ENCODE results near the gene OR2C1.

Gene OR2C1

DNA sequence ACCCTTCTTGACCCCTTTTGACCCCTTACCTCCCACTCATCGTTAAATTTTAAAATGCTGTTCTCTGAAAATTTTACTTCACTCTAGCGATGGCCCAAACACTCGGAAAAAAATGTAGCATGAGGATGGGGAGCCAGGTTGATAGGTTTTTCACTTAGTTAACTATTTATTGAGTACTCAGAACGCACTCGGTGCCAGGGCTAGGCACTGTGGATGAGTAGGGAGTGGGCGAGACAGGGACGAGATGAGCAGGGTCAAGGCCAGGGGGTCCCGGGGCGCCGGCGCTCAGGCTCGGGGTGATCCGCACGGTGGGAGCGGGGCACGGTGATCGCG is 44.7 kb downstream of the OR2C1 start:
- no peak for DNase-seq (ENCODE audit: low spot score)

DNA sequence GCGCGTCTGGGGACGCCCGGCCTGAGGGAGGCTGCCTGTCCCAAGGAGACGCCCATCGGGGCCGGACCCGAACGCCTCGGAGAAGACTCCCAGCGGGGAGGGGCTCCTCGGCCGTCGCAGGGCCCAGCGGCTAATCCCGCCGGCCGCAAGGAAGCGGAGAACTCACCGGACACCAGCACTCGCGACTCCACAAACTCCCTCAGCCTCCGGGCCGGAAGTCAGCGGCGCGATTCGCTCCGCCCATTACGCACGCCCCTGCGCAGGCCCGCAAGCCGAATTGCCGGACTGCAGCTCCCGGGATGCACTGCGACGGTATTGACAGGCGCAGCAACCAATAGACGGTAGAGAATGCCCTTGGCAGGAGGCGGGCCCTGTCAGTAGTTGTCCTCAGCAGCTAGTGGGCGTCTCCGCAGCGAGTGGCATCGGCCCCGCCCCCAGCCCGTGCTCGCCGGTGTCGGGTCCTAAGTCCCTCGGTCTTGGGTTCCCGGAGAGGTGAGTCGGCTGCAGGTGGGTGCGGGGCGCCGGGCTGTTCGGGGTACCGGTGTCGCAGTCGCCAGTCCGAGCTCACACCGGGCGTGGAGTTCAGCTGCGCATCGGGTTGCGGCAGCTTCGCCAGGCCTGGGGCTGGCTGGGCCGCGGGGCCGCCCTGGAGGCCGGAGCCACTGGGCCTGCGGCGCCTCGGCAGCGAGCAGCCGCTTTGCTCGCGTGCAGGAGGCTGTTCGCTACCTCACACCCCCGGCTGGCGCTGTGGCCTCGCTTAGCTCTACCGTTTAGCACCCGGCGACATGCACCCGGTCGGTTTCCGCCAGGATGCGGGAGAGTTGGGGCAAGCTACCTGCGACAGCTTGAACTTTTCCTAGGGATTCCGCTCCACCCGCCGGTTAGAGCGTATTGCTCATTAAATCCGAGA is 45.3 kb downstream of the OR2C1 start, which contains the start of the genes ZNF174 and ZSCAN32:
TSS of gene ZNF174 (plus strand) at position 437 of the 910 bp plus-strand sequence. CDS start 790 bp downstream, outside the sequence.
TSS of gene ZSCAN32 (minus strand) at position 226 of the 910 bp plus-strand sequence. CDS start 3,447 bp downstream, outside the sequence.
- peak; percentile 99 for DNase-seq (ENCODE audit: low spot score)

DNA sequence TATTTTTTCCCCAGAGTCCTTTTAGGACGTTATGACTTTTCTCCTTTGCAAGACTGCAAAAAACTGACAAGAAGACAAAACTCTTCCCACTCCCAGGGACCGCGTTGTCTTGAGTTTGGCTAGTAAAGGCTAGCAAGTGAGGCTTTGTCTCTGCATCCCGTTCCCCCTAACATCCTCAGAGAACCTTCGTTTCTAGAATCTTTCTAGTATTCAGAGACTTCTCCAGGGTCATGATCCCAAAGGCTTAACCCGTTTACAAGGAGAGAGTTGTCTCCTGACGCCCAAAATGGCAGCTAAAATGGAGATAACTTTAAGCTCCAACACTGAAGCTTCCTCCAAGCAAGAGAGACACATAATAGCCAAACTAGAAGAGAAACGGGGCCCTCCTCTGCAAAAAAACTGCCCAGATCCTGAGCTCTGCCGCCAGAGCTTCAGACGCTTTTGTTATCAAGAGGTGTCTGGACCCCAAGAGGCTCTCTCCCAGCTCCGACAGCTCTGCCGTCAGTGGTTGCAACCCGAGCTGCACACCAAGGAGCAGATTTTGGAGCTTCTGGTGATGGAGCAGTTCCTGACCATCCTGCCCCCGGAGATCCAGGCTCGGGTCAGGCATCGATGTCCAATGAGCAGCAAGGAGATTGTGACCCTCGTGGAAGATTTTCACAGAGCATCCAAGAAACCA is 46.2 kb downstream of the OR2C1 start:
- peak; percentile 8 for DNase-seq (ENCODE audit: low spot score)
